Mesothelial cell of epicardium (in vitro differentiated cells): Measurements from ENCODE around the gene ZNF691. TPM values are rescaled to one million over a fixed set of nuclear protein-coding genes. Genes with fewer than 3 reads are reported as not detected.
"Not testable (repeated sequence)": the region's sequence is repeated elsewhere in the genome, so short reads cannot be mapped to it uniquely, and the experiment has no call there.

Source experiments
- DNase-seq, 2 experiments: peaks; one replicate each; pipeline ENCODE4 v3.0.0; 2021; ENCODE audit warnings: low spot score in 2 of 2; ENCODE audit not compliant: unreplicated experiment in 2 of 2
- H3K27ac Mint-ChIP-seq: 2 replicates; pipeline ENCODE4 v1.8.0; 2021; ENCODE audit warnings: mixed read lengths
- H3K27me3 Mint-ChIP-seq: 2 replicates; pipeline ENCODE4 v1.8.0; 2021; ENCODE audit warnings: low read depth, mixed read lengths
- H3K36me3 Mint-ChIP-seq: 2 replicates; pipeline ENCODE4 v1.8.0; 2021; ENCODE audit warnings: mixed read lengths
- H3K4me1 Mint-ChIP-seq: 2 replicates; pipeline ENCODE4 v1.8.0; 2021; ENCODE audit warnings: mixed read lengths
- H3K4me3 Mint-ChIP-seq: 2 replicates; pipeline ENCODE4 v1.8.0; 2021; ENCODE audit warnings: mild to moderate bottlenecking, moderate library complexity, mixed read lengths
- H3K9me3 Mint-ChIP-seq: 2 replicates; pipeline ENCODE4 v1.8.0; 2021; ENCODE audit warnings: mixed read lengths
- CTCF ChIP-seq: fragments of 200-600 bp; sonication (generic); IDR thresholded peaks from one replicate; pipeline ENCODE4 v1.5.0; 2021; ENCODE audit warnings: antibody characterized with exemption; ENCODE audit not compliant: unreplicated experiment
- total RNA-seq: library from RNA; stranded (reverse); gene quantifications from 3 replicates; pipeline ENCODE4 v1.2.1, GENCODE V29; 2021

Gene ZNF691
- total RNA-seq, 1 donor from 2014 or later, result 15.2 TPM

- no peak for TF ChIP-seq CTCF
- Mint-ChIP-seq H3K4me3 (no peak overlapping the region), H3K4me1 (peaks cover 6% of the 10 kb centered on the region), H3K36me3 (peaks cover 55% of the 10 kb centered on the region), H3K27ac (no peak overlapping the region), H3K9me3 (peaks cover 29% of the 10 kb centered on the region), H3K27me3 (no peaks in the 10 kb centered on the region)
- DNase-seq, result no peak
Observed at GRCh38 chr1:42852608-42852980, 6.2 kb downstream of the ZNF691 start.

- Mint-ChIP-seq H3K27me3 (no peaks in the 10 kb centered on the region), H3K36me3 (peaks cover 62% of the 10 kb centered on the region), H3K27ac (no peak overlapping the region), H3K9me3 (peaks cover 36% of the 10 kb centered on the region), H3K4me1 (peaks cover 3% of the 10 kb centered on the region), H3K4me3 (no peak overlapping the region)
- TF ChIP-seq CTCF, result no peak
- no peak for DNase-seq
Observed at GRCh38 chr1:42853116-42853884, 6.9 kb downstream of the ZNF691 start.

GRCh38 chr1:42856554-42856953 lies 10.1 kb downstream of the ZNF691 start:
- H3K4me1 Mint-ChIP-seq, DNase-seq, H3K27ac Mint-ChIP-seq, H3K27me3 Mint-ChIP-seq, H3K4me3 Mint-ChIP-seq: not testable (repeated sequence)
- H3K36me3 Mint-ChIP-seq, result peaks cover 43% of the 10 kb centered on the region
- peaks cover 55% of the 10 kb centered on the region for H3K9me3 Mint-ChIP-seq

- not testable (repeated sequence) for H3K27ac Mint-ChIP-seq, H3K4me3 Mint-ChIP-seq
Observed at GRCh38 chr1:42859366-42859765, 13.0 kb downstream of the ZNF691 start.

GRCh38 chr1:42860339-42861013 lies 14.1 kb downstream of the ZNF691 start:
- Mint-ChIP-seq H3K4me3 (no peak overlapping the region), H3K27me3 (peaks cover 15% of the 10 kb centered on the region), H3K36me3 (peaks cover 25% of the 10 kb centered on the region), H3K27ac (no peak overlapping the region), H3K4me1 (no peaks in the 10 kb centered on the region), H3K9me3 (peaks cover 72% of the 10 kb centered on the region)
- TF ChIP-seq CTCF, result no peak
- no peak for DNase-seq

More at GRCh38 chr1:42859366-42859765, 13.0 kb downstream of the ZNF691 start:
- H3K27me3 Mint-ChIP-seq, DNase-seq, H3K4me1 Mint-ChIP-seq: not testable (repeated sequence)
- peaks cover 67% of the 10 kb centered on the region for H3K9me3 Mint-ChIP-seq
- peaks cover 29% of the 10 kb centered on the region for H3K36me3 Mint-ChIP-seq

- no peak for DNase-seq
- TF ChIP-seq CTCF, result no peak
- Mint-ChIP-seq H3K9me3 (peaks cover 67% of the 10 kb centered on the region), H3K4me3 (no peak overlapping the region), H3K4me1 (no peaks in the 10 kb centered on the region), H3K27ac (no peak overlapping the region), H3K27me3 (peaks cover 18% of the 10 kb centered on the region), H3K36me3 (peaks cover 25% of the 10 kb centered on the region)
Observed at GRCh38 chr1:42861014-42861399, 14.6 kb downstream of the ZNF691 start.
